ENCODE measurements around the gene FCHO2.

The FCHO2 gene

DNA sequence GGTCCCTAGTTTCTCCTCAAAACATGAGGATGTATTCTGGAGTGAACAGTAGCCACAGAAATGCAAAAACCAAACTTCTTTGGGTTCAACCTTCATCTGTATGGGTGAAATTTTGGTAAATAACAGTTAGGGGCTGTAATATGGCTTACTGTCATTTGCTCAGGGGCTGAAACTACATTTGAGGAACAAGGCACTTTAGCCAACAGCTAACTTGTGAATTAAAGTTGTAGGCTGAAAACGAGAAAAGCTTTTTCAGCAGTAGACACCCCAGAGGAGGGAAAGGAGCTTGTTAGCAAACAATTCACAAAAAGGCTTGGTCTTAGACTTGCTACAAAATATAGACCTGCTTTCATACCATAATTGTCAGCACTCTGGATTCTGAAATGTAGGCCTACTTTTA is 171.1 kb downstream of the FCHO2 start:
- no peak overlapping the region for H3K4me3 ChIP-seq (ENCODE audit: low read depth, low read length)

DNA sequence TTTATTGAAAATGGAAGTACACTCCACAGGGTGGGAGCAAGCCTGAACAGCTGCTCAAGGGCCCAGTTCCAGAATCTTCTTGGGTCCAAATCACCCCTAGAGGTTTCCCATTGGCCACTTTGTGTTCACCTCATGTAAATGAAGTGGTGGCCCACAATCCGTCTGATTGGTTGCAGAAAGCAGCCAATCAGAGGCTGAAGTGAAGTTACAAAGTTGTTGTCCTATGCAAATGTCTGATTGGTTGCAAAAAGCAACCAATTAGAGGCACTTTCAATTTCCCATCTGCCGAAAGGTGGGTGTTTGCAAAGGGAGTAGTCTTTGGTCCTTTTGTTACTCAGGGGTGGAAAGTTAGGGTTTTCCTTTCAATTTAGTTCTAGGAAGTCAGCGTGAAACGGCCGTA is 173.3 kb downstream of the FCHO2 start:
- ChIA-PET CTCF (no interaction called here), POLR2A (no interaction called here)
- no peak for DNase-seq (ENCODE audit: low read depth, low spot score)
- TF ChIP-seq, protein P1, sequence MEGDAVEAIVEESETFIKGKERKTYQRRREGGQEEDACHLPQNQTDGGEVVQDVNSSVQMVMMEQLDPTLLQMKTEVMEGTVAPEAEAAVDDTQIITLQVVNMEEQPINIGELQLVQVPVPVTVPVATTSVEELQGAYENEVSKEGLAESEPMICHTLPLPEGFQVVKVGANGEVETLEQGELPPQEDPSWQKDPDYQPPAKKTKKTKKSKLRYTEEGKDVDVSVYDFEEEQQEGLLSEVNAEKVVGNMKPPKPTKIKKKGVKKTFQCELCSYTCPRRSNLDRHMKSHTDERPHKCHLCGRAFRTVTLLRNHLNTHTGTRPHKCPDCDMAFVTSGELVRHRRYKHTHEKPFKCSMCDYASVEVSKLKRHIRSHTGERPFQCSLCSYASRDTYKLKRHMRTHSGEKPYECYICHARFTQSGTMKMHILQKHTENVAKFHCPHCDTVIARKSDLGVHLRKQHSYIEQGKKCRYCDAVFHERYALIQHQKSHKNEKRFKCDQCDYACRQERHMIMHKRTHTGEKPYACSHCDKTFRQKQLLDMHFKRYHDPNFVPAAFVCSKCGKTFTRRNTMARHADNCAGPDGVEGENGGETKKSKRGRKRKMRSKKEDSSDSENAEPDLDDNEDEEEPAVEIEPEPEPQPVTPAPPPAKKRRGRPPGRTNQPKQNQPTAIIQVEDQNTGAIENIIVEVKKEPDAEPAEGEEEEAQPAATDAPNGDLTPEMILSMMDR (IDR thresholded peaks at IDR 0.05; ENCODE audit: insufficient read depth, low read length, missing control alignments), result no peak
- H3K4me3 ChIP-seq (ENCODE audit: low read depth, low read length), result no peak overlapping the region

More for the DNA sequence above, 171.1 kb downstream of the FCHO2 start:
- ChIA-PET POLR2A (no interaction called here), CTCF (interaction anchor here (0.9 to 2.3 kb wide), 5 partner anchors 9 to 91 kb away, joined by 3 to 8 read pairs (median 4); no protein-coding TSS in a partner anchor)
- TF ChIP-seq, protein P1 (IDR thresholded peaks at IDR 0.05; ENCODE audit: insufficient read depth, low read length, missing control alignments), result no peak
- no peak for DNase-seq (ENCODE audit: low read depth, low spot score)

DNA sequence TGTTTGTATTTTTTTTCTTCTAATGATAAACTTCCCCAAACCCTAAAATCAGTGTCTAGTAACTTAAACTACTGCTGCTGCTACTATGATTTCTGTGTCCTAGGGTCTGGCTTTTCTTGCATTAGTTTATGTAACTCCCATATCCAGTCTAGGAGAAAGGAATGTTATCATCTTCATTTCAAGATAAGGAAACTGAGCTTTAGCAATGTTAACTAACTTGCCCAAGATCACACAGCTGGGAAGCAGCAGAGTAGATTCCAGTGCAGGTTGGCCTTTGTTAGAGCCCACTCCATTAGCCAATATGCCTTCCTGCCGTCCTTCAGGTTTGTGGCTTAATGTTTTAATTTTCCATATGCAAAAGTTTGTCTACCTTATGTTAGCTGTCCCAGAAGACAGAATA is 175.0 kb downstream of the FCHO2 start:
- H3K4me3 ChIP-seq (ENCODE audit: low read depth, low read length), result no peak overlapping the region
- no peak for DNase-seq (ENCODE audit: low read depth, low spot score)
- ChIA-PET POLR2A (no interaction called here), CTCF (interaction anchor here (1.0 to 2.1 kb wide), 2 partner anchors 32 to 85 kb away, joined by 3 to 13 read pairs; no protein-coding TSS in a partner anchor)
- TF ChIP-seq, protein P1 (IDR thresholded peaks at IDR 0.05; ENCODE audit: insufficient read depth, low read length, missing control alignments), result no peak

DNA sequence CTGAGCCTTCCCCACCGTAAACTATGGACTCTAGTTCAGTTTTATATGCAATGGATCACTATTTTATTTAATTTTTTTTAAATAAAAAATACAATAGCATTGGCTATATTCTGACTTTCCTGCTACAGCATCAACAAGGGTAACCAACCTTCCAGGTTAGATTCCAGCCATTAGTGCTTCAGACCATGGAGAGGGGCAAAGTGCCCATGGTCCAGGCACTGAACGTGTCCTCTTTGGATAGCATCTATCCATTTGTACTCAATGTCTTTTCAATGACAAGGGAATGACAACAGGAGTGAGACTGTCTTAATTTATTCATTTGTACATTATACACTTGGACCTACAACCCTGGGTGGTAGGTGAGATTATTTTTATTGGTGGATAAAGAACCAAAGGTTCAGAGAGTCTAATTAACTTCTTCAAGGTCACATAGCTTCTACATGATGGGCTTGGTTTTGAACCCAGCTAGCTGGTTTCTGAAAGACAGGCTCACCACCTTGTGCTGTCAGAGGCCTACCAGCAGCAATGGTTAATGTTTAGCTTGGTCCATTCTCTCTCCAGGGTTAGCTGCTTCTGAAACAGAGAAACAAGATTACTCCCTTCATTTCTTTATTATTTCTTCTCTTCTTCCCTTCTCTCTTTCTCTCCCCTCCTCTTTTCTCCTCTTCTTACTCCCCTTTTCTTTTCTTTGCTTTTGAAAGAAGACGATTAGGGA is 176.0 kb downstream of the FCHO2 start:
- ChIA-PET POLR2A (no interaction called here), CTCF (interaction anchor here (0.8 to 6.3 kb wide), 6 partner anchors 9 to 85 kb away, joined by 3 to 59 read pairs (median 9); partner anchors contain the start of gene TMEM171)
- no peak for DNase-seq (ENCODE audit: low read depth, low spot score)
- TF ChIP-seq, protein P1 (IDR thresholded peaks at IDR 0.05; ENCODE audit: insufficient read depth, low read length, missing control alignments), result no peak
- H3K4me3 ChIP-seq (ENCODE audit: low read depth, low read length), result no peak overlapping the region

DNA sequence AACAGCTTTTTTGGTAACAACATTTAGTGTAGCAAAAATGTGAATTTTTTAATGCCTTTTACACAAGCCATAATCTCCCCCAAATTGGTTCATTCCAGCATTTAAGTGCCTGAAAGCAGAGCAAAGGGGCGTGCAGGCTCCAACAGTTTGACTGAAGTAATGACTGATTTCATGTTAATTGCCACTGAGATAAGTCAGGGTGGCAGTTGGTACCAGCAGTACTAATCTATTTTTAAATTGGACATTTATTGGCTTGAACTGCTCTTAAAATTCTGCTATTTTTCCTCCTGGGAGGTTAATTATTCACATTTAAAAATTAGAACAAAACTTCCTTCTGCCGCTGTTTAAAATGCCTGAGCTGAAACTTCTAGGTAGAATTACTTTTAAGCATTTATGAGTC is 176.9 kb downstream of the FCHO2 start:
- H3K4me3 ChIP-seq (ENCODE audit: low read depth, low read length), result no peak overlapping the region
- DNase-seq (ENCODE audit: low read depth, low spot score), result no peak
- POLR2A ChIA-PET, result interaction anchor here (1.1 kb wide), 1 partner anchor 10 kb away, joined by 4 read pairs; no protein-coding TSS in a partner anchor
- CTCF ChIA-PET, result interaction anchor here (1.1 to 6.3 kb wide), 7 partner anchors 10 to 404 kb away, joined by 3 to 59 read pairs (median 5); partner anchors contain the start of gene TMEM171
- TF ChIP-seq, protein P1 (IDR thresholded peaks at IDR 0.05; ENCODE audit: insufficient read depth, low read length, missing control alignments), result no peak

DNA sequence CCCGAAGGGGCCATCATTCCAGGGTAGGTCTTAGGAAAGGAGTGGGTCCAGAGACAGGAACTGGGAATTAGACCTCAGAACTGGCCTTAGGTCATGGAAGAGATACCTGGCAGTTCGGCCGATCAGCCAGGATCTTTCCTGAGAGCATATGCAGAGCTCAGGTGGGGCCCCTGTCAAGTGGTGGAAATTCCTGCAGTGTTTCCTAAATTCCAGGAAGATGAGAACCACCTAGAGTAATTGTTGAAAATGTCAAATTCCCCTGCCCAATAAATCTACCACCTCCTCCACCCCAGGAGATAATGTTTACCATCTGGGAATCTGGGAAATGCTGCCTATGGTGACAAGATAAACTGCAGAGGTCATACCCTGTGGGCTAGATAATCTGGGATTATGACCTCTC is 179.2 kb downstream of the FCHO2 start:
- TF ChIP-seq, protein P1 (IDR thresholded peaks at IDR 0.05; ENCODE audit: insufficient read depth, low read length, missing control alignments), result no peak
- CTCF ChIA-PET, result interaction anchor here (0.6 to 6.3 kb wide), 16 partner anchors 8 to 402 kb away, joined by 3 to 59 read pairs (median 5); partner anchors contain the start of gene TMEM171
- no peak for DNase-seq (ENCODE audit: low read depth, low spot score)
- POLR2A ChIA-PET, result no interaction called here
- H3K4me3 ChIP-seq (ENCODE audit: low read depth, low read length), result no peak overlapping the region
